Lung (tissue), 16 donors: ENCODE data around the gene ZNF107. TPM values are rescaled to one million over a fixed set of nuclear protein-coding genes. Genes with fewer than 3 reads are reported as not detected.

Experiments used
- ATAC-seq: fragments of 200-7000 bp; cut with Tn5 transposase; one replicate; pipeline ENCODE4 v1.9.1; 2020; ENCODE audit warnings: moderate number of reproducible peaks; ENCODE audit not compliant: insufficient read depth, low FRiP score
- DNase-seq, 3 donors: peaks; one replicate each; pipeline ENCODE4 v3.0.0-alpha.2; 2013 to 2017
- H3K27ac ChIP-seq, 2 donors: one replicate each; pipeline ENCODE4 v1.5.1; 2013; ENCODE audit warnings: mild to moderate bottlenecking in 2 of 2, moderate library complexity in 2 of 2, control low read depth in 1 of 2, inconsistent platforms in 1 of 2, low read depth in 1 of 2, low read length in 1 of 2
- H3K27me3 ChIP-seq, 3 donors: one replicate each; pipeline ENCODE4 v1.5.1; 2013; ENCODE audit warnings: low read length in 2 of 3; ENCODE audit not compliant: control insufficient read depth in 3 of 3, insufficient read depth in 3 of 3
- H3K36me3 ChIP-seq, 4 donors: one replicate each; pipeline ENCODE4 v1.5.1; 2013; ENCODE audit warnings: low read length in 4 of 4, mild to moderate bottlenecking in 1 of 4, moderate library complexity in 1 of 4; ENCODE audit not compliant: control insufficient read depth in 4 of 4, insufficient read depth in 4 of 4
- H3K4me1 ChIP-seq, 5 donors: one replicate each; pipeline ENCODE4 v1.5.1; 2013; ENCODE audit warnings: low read length in 5 of 5, mild to moderate bottlenecking in 2 of 5, moderate library complexity in 1 of 5; ENCODE audit not compliant: control insufficient read depth in 5 of 5, insufficient read depth in 5 of 5
- H3K4me3 ChIP-seq: one replicate; pipeline ENCODE4 v1.5.1; 2013; ENCODE audit warnings: mild to moderate bottlenecking, control low read depth, moderate library complexity
- H3K9ac ChIP-seq, 2 donors: one replicate each; pipeline ENCODE4 v1.5.1; 2013; ENCODE audit warnings: low read length in 2 of 2, control low read depth in 1 of 2; ENCODE audit not compliant: insufficient read depth in 1 of 2
- H3K9me3 ChIP-seq, 4 donors: one replicate each; pipeline ENCODE4 v1.5.1; 2013; ENCODE audit warnings: low read length in 3 of 4, mild to moderate bottlenecking in 1 of 4, moderate library complexity in 1 of 4; ENCODE audit not compliant: control insufficient read depth in 4 of 4, insufficient read depth in 3 of 4
- CTCF ChIP-seq: IDR thresholded peaks from 2 replicates; pipeline ENCODE4 v1.5.1; 2012; ENCODE audit warnings: mild to moderate bottlenecking; ENCODE audit errors: control extremely low read depth, extremely low read depth
- WGBS, 2 donors: extraction: QIAGEN DNeasy Blood & Tissue Kit; methylation state at CpG; one replicate each; pipeline ENCODE4 v1.1.7; 2013; 5-methylcytosine and 5-hydroxymethylcytosine counted together
- long read RNA-seq, 5 donors: transcript quantifications; one replicate each; lab custom pipeline, GENCODE V29; 2026
- polyA plus RNA-seq, 2 donors: library from polyadenylated mRNA; stranded (reverse); fragments of 200-250 nt; gene quantifications; one replicate each; pipeline ENCODE4 v1.2.1, GENCODE V29; 2013
- total RNA-seq, 2 donors: library from RNA; depleted of rRNA in 1 of 2; stranded (reverse); fragments of >200 nt in 1 of 2; gene quantifications; one replicate each; pipeline ENCODE4 v1.2.1, GENCODE V29; 2014 to 2021
- donor health status: control.
- donor health status: control.
- donor health status: Bipolar disorder and iron deficiency.
- donor health status: healthy.
- donor health status: DM: yes; HTN: yes; CAD: no.

ZNF107 gene
- total RNA-seq (1 to 10 TPM; 4.5 to 9.0 TPM), polyA plus RNA-seq (1 to 10 TPM; 1.3 to 1.6 TPM)
- long read RNA-seq, donor 1, full-length matches to known transcripts, result 7 of 12 reads
- long read RNA-seq, donor 1, partial matches to known transcripts, result 0 of 12 reads
- long read RNA-seq, donor 1, other reads (novel, unspliced or antisense), result 5 of 12 reads
- long read RNA-seq, donor 2, full-length matches to known transcripts, result 2 of 2 reads
- long read RNA-seq, donor 2, partial matches to known transcripts, result 0 of 2 reads
- long read RNA-seq, donor 2, other reads (novel, unspliced or antisense), result 0 of 2 reads
- long read RNA-seq, donor 3, full-length matches to known transcripts, result 2 of 2 reads
- long read RNA-seq, donor 3, partial matches to known transcripts, result 0 of 2 reads
- long read RNA-seq, donor 3, other reads (novel, unspliced or antisense), result 0 of 2 reads
- long read RNA-seq, donor 4, result 0 reads
- long read RNA-seq, donor 5, full-length matches to known transcripts, result 7 of 7 reads
- long read RNA-seq, donor 5, partial matches to known transcripts, result 0 of 7 reads
- long read RNA-seq, donor 5, other reads (novel, unspliced or antisense), result 0 of 7 reads

DNA sequence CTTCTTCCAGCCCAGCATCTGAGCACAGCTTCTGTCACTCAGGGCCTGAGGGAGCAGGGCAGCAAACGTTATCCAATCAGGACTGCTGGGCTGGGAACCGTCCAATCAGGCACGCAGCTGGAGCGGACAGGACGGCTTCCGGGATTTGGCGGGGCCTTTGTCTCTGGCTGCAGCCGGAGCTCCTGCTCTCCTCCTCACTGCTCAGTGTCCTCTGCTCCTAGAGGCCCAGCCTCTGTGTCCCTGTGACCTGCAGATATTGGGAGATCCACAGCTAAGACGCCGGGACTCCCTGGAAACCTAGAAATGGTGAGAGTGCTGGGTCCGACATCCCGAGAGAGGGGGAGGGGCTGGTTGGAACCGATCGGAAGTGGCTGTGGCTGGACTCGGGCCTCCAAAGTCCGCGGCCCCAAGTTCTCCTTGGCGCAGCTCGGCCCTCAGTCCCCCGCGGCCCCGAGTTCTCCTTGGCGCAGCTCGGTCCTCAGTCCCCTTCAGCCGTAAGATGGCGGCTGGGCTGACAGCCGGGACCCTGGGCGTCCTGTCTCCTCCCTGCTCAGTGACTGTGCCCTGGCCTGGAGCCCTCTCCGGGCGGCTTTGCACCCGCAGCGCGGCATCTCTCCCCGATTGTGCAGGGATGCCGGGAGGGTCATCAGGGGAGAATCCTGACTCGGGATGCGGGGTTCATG is at the start of gene ZNF107:
TSS of gene ZNF107 (plus strand) at position 154 of the 683 bp plus-strand sequence. CDS start at position 304, 150 bp downstream.
- TF ChIP-seq CTCF, result no peak
- peak within 1 kb of the TSS; percentile 21 to 80 for H3K27ac ChIP-seq
- H3K9me3 ChIP-seq, result peaks cover 0 to 3% (median 0%) of the 10 kb centered on the region in 4 donors
- ATAC-seq, result peak; percentile 100
- 0% methylated on average over 37 of the region's 37 CpGs for WGBS, 2 donors
- H3K4me3 ChIP-seq, result peak within 1 kb of the TSS; percentile 70
- no peaks in the 10 kb centered on the region for H3K27me3 ChIP-seq
- H3K36me3 ChIP-seq, result peaks cover 2 to 11% (median 6%) of the 10 kb centered on the region in 4 donors
- peak; percentile 93 to 96 (median 95) for DNase-seq
- peaks cover 0 to 12% (median 0%) of the 10 kb centered on the region in 5 donors for H3K4me1 ChIP-seq
- peak within 1 kb of the TSS; percentile 89 to 97 for H3K9ac ChIP-seq

GRCh38 chr7:64618785-64619456 is 47.0 kb upstream of the ZNF107 start:
- H3K9me3 ChIP-seq, result peaks cover 0 to 29% (median 3%) of the 10 kb centered on the region in 4 donors
- WGBS, 2 donors, result 22 to 28% methylated on average over 6 of the region's 6 CpGs
- H3K4me3 ChIP-seq, result no peak overlapping the region
- no peaks in the 10 kb centered on the region for H3K4me1 ChIP-seq
- H3K27me3 ChIP-seq, result no peaks in the 10 kb centered on the region
- H3K9ac ChIP-seq, result no peak overlapping the region
- peak; percentile 56 for TF ChIP-seq CTCF
- ATAC-seq, result peak; percentile 62
- DNase-seq, result peak in 2 of 3 donors; percentile 33 to 39
- H3K27ac ChIP-seq, result no peak overlapping the region
- H3K36me3 ChIP-seq, result peaks cover 0 to 3% (median 0%) of the 10 kb centered on the region in 4 donors

- Histone ChIP-seq H3K27ac (no peak overlapping the region), H3K9ac (no peak overlapping the region), H3K27me3 (no peaks in the 10 kb centered on the region), H3K4me1 (no peaks in the 10 kb centered on the region), H3K4me3 (no peak overlapping the region), H3K36me3 (peaks cover 0 to 3% (median 0%) of the 10 kb centered on the region in 4 donors), H3K9me3 (peaks cover 0 to 29% (median 3%) of the 10 kb centered on the region in 4 donors)
- ATAC-seq, result no peak
- TF ChIP-seq CTCF, result no peak
- 80 to 89% methylated on average over 1 of the region's 1 CpG for WGBS, 2 donors
- DNase-seq, result peak in 1 of 3 donors; percentile 21
Measured at GRCh38 chr7:64619705-64620104, 46.2 kb upstream of the ZNF107 start.
